ENCODE results near the gene RUBCNL. TPM values are rescaled to one million over a fixed set of nuclear protein-coding genes. Genes with fewer than 3 reads are reported as not detected.

RUBCNL gene
- total RNA-seq, 1 experiment from 2014 or later, result 16.0 TPM

DNA sequence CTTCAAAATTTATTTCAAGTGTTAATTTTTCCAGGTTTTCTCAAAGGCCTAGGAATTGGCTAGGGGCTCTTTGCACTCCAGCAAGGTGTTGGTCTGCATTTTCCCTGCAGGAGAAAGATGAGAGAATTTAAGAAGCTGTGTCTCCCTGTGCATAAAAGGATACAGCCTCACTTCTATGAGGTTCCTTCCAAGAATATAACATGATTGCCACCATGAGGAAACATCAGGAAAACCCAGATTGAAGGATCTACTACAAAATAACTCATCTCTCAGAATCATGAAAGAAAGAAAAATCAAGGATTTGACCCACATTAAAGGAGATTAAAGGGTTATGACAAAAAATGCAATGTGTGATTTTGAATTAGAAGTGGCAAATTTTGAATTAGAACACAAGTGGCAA, 69.9 kb downstream of the RUBCNL start:
- H3K27me3 Mint-ChIP-seq (ENCODE audit: insufficient read depth, unreplicated experiment), result no peaks in the 10 kb centered on the region
- no peak overlapping the region for H3K4me3 Mint-ChIP-seq (ENCODE audit: unreplicated experiment)
- peaks cover 11% of the 10 kb centered on the region for H3K9me3 Mint-ChIP-seq (ENCODE audit: unreplicated experiment)
- no peak overlapping the region for H3K27ac Mint-ChIP-seq (ENCODE audit: unreplicated experiment)
- TF ChIP-seq, protein P1, sequence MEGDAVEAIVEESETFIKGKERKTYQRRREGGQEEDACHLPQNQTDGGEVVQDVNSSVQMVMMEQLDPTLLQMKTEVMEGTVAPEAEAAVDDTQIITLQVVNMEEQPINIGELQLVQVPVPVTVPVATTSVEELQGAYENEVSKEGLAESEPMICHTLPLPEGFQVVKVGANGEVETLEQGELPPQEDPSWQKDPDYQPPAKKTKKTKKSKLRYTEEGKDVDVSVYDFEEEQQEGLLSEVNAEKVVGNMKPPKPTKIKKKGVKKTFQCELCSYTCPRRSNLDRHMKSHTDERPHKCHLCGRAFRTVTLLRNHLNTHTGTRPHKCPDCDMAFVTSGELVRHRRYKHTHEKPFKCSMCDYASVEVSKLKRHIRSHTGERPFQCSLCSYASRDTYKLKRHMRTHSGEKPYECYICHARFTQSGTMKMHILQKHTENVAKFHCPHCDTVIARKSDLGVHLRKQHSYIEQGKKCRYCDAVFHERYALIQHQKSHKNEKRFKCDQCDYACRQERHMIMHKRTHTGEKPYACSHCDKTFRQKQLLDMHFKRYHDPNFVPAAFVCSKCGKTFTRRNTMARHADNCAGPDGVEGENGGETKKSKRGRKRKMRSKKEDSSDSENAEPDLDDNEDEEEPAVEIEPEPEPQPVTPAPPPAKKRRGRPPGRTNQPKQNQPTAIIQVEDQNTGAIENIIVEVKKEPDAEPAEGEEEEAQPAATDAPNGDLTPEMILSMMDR (IDR thresholded peaks at IDR 0.05; ENCODE audit: insufficient read depth in 1 of 2, low read depth in 1 of 2, low read length in 1 of 2, severe bottlenecking in 1 of 2, unreplicated experiment in 1 of 2), result no peak
- ChIA-PET CTCF (interaction anchor here (0.6 kb wide), 1 partner anchor 175 kb away, joined by 3 read pairs; no protein-coding TSS in a partner anchor), POLR2A (no interaction called here)
- H3K36me3 Mint-ChIP-seq (ENCODE audit: insufficient read depth, unreplicated experiment), result no peaks in the 10 kb centered on the region
- Histone ChIP-seq H3K27me3 (replicated peaks; ENCODE audit: control insufficient read depth, insufficient read depth, low read length) (no peaks in the 10 kb centered on the region), H3K9me3 (no peaks in the 10 kb centered on the region), H3K4me3 (ENCODE audit: low read depth, low read length) (no peak overlapping the region), H3K36me3 (ENCODE audit: control insufficient read depth, insufficient read depth, low read length) (no peaks in the 10 kb centered on the region), H3K4me1 (no peaks in the 10 kb centered on the region)
- peaks cover 7% of the 10 kb centered on the region for H3K4me1 Mint-ChIP-seq (ENCODE audit: low read depth, unreplicated experiment)
- BruUV-seq (replicated peaks), result no TSS peak
- intact Hi-C loops (cut with micrococcal nuclease; ENCODE audit: unreplicated experiment), result no loop called here
- no peak for DNase-seq

DNA sequence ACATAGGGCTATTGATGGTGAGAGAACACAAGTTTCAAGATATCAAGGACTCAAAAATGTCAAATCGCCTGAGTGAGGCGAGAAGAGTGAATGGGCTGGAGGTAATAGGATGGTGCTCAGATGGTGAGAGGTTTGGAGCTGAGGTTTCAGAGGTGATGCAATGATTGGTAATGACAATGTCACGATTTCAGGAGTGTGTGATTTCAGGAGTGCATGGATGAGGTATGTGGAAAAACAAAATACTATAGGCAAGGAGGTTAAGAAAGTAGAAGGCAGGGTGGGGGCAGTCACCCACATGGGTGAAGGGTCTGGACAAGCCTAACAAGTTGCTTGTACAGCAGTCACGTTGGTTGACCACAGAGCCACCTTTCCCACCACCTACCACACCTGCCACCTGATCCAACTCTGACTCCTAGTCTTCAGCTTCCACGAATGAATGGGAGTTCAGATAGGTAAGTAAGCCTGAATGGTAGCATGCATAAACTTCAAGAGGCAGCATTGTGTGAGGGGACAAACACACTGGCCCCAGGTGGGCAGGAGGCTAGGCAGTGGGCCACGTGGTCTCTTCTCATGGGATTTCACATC, 71.5 kb downstream of the RUBCNL start:
- Mint-ChIP-seq H3K27ac (ENCODE audit: unreplicated experiment) (no peak overlapping the region), H3K27me3 (ENCODE audit: insufficient read depth, unreplicated experiment) (no peaks in the 10 kb centered on the region)
- intact Hi-C loops (cut with micrococcal nuclease; ENCODE audit: unreplicated experiment), result no loop called here

DNA sequence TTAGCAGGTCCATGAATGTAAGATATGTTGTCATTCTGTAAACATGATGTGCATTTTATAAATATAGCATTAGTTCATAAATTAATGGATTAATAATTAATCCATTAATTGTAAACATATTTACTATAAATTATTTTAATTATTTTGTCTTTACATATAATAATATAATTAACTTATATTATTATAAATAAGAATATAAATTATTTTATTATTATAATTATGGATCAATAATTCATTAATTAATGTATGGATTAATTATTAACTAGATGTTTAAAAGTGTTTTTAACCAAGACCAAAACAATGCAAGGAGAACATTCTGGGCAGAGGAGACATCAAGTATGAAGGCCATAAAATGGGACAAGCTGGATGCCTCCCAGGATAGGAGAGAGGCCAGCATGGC, 72.0 kb downstream of the RUBCNL start:
- no peak overlapping the region for H3K4me3 ChIP-seq (ENCODE audit: low read depth, low read length)
- Mint-ChIP-seq H3K4me1 (ENCODE audit: low read depth, unreplicated experiment) (peaks cover 7% of the 10 kb centered on the region), H3K27me3 (ENCODE audit: insufficient read depth, unreplicated experiment) (no peaks in the 10 kb centered on the region), H3K27ac (ENCODE audit: unreplicated experiment) (no peak overlapping the region), H3K4me3 (ENCODE audit: unreplicated experiment) (no peak overlapping the region), H3K9me3 (ENCODE audit: unreplicated experiment) (peaks cover 11% of the 10 kb centered on the region), H3K36me3 (ENCODE audit: insufficient read depth, unreplicated experiment) (no peaks in the 10 kb centered on the region)
- H3K27me3 ChIP-seq (replicated peaks; ENCODE audit: control insufficient read depth, insufficient read depth, low read length), result no peaks in the 10 kb centered on the region
- no peaks in the 10 kb centered on the region for H3K4me1 ChIP-seq
- intact Hi-C loops (cut with micrococcal nuclease; ENCODE audit: unreplicated experiment), result no loop called here
- POLR2A ChIA-PET, result no interaction called here
- no peaks in the 10 kb centered on the region for H3K9me3 ChIP-seq
- TF ChIP-seq, protein P1 (IDR thresholded peaks at IDR 0.05; ENCODE audit: insufficient read depth in 1 of 2, low read depth in 1 of 2, low read length in 1 of 2, severe bottlenecking in 1 of 2, unreplicated experiment in 1 of 2), result no peak
- BruUV-seq (replicated peaks), result no TSS peak
- no peaks in the 10 kb centered on the region for H3K36me3 ChIP-seq (ENCODE audit: control insufficient read depth, insufficient read depth, low read length)
- DNase-seq, result no peak
- CTCF ChIA-PET, result no interaction called here

More for the DNA sequence above, 71.5 kb downstream of the RUBCNL start:
- Histone ChIP-seq H3K9me3 (no peaks in the 10 kb centered on the region), H3K27me3 (replicated peaks; ENCODE audit: control insufficient read depth, insufficient read depth, low read length) (no peaks in the 10 kb centered on the region), H3K4me1 (no peaks in the 10 kb centered on the region), H3K36me3 (ENCODE audit: control insufficient read depth, insufficient read depth, low read length) (no peaks in the 10 kb centered on the region), H3K4me3 (ENCODE audit: low read depth, low read length) (no peak overlapping the region)
- TF ChIP-seq, protein P1 (IDR thresholded peaks at IDR 0.05; ENCODE audit: insufficient read depth in 1 of 2, low read depth in 1 of 2, low read length in 1 of 2, severe bottlenecking in 1 of 2, unreplicated experiment in 1 of 2), result no peak
- DNase-seq, result no peak
- CTCF ChIA-PET, result no interaction called here
- Mint-ChIP-seq H3K9me3 (ENCODE audit: unreplicated experiment) (peaks cover 11% of the 10 kb centered on the region), H3K36me3 (ENCODE audit: insufficient read depth, unreplicated experiment) (no peaks in the 10 kb centered on the region), H3K4me3 (ENCODE audit: unreplicated experiment) (no peak overlapping the region), H3K4me1 (ENCODE audit: low read depth, unreplicated experiment) (peaks cover 7% of the 10 kb centered on the region)
- BruUV-seq (replicated peaks), result no TSS peak
- POLR2A ChIA-PET, result no interaction called here
